ENCODE data around the gene FOXP4. TPM values are rescaled to one million over a fixed set of nuclear protein-coding genes. Genes with fewer than 3 reads are reported as not detected.

Gene FOXP4
- polyA plus RNA-seq, 1 of the 3 experiments (the other 2 are of a cell fraction), result 7.3 TPM

- H3K9me3 ChIP-seq, result no peaks in the 10 kb centered on the region
- no peak for DNase-seq
- no peaks in the 10 kb centered on the region for H3K36me3 ChIP-seq (replicated peaks in 1 of 2; ENCODE audit: control insufficient read depth in 1 of 2, insufficient read depth in 2 of 2, low read length in 1 of 2)
- H3K4me3 ChIP-seq (ENCODE audit: low read depth in 2 of 2, low read length in 1 of 2), result no peak overlapping the region
- H3K27me3 ChIP-seq (ENCODE audit: insufficient read depth), result no peaks in the 10 kb centered on the region
- ChIA-PET CTCF (interaction anchor here (0.6 to 4.2 kb wide), 6 partner anchors 10 to 552 kb away, joined by 3 to 25 read pairs (median 4); no protein-coding TSS in a partner anchor), POLR2A (no interaction called here)
- H3K27ac ChIP-seq (ENCODE audit: low read depth in 2 of 2, low read length in 1 of 2), result peak overlapping the region in 1 of 2 experiments; percentile 33; a peak in 2 of 4 replicates
- H4K20me1 ChIP-seq (ENCODE audit: insufficient read depth), result no peaks in the 10 kb centered on the region
- H2AFZ ChIP-seq (ENCODE audit: low read depth), result no peak overlapping the region
- peaks cover 26 to 49% of the 10 kb centered on the region in 2 experiments; a peak in 3 of 4 replicates for H3K4me1 ChIP-seq (ENCODE audit: control insufficient read depth in 1 of 2, insufficient read depth in 2 of 2, low read depth in 1 of 2, low read length in 1 of 2)
- peaks cover 14% of the 10 kb centered on the region; the same call in 1 of the 2 replicates for H3K79me2 ChIP-seq (ENCODE audit: insufficient read depth)
- H3K4me2 ChIP-seq, result peak overlapping the region; percentile 75; the same call in 1 of the 2 replicates
- WGBS (ENCODE audit: low lambda C conversion rate), result 56% methylated on average over 3 of the region's 3 CpGs
- H3K9me2 ChIP-seq, result no peaks in the 10 kb centered on the region
- TF ChIP-seq POLR2AphosphoS5 (IDR thresholded peaks at IDR 0.05; ENCODE audit: low read depth, low read length) (no peak), TEAD4 (IDR thresholded peaks at IDR 0.05; ENCODE audit: borderline replicate concordance, insufficient read depth) (no peak), FOXJ3 (CRISPR knock-in tag; IDR thresholded peaks at IDR 0.05) (no peak)
- H3K9ac ChIP-seq, result no peak overlapping the region
- H3F3A ChIP-seq (replicated peaks; ENCODE audit: insufficient read depth), result peaks cover 39% of the 10 kb centered on the region
These were observed 33.0 kb downstream of the FOXP4 start for GRCh38 chr6:41579088-41579610.

GRCh38 chr6:41580690-41581089 is 34.5 kb downstream of the FOXP4 start:
- Histone ChIP-seq H2AFZ (ENCODE audit: low read depth) (no peak overlapping the region), H3F3A (replicated peaks; ENCODE audit: insufficient read depth) (peaks cover 39% of the 10 kb centered on the region), H3K27ac (ENCODE audit: low read depth in 2 of 2, low read length in 1 of 2) (peak overlapping the region in 1 of 2 experiments; percentile 93; a peak in 3 of 4 replicates), H3K9ac (peak overlapping the region; percentile 46; the same call in 1 of the 2 replicates), H3K36me3 (replicated peaks in 1 of 2; ENCODE audit: control insufficient read depth in 1 of 2, insufficient read depth in 2 of 2, low read length in 1 of 2) (peaks cover 0 to 4% of the 10 kb centered on the region in 2 experiments), H3K27me3 (ENCODE audit: insufficient read depth) (no peaks in the 10 kb centered on the region), H4K20me1 (ENCODE audit: insufficient read depth) (no peaks in the 10 kb centered on the region), H3K4me3 (ENCODE audit: low read depth in 2 of 2, low read length in 1 of 2) (no peak overlapping the region), H3K9me2 (no peaks in the 10 kb centered on the region), H3K79me2 (ENCODE audit: insufficient read depth) (peaks cover 8% of the 10 kb centered on the region; the same call in 1 of the 2 replicates), H3K4me2 (peak overlapping the region; percentile 47), H3K4me1 (ENCODE audit: control insufficient read depth in 1 of 2, insufficient read depth in 2 of 2, low read depth in 1 of 2, low read length in 1 of 2) (peaks cover 27 to 49% of the 10 kb centered on the region in 2 experiments; a peak in 3 of 4 replicates), H3K9me3 (no peaks in the 10 kb centered on the region)
- WGBS (ENCODE audit: low lambda C conversion rate), result 81% methylated on average over 7 of the region's 7 CpGs
- CTCF ChIA-PET, result interaction anchor here (0.8 to 4.2 kb wide), 6 partner anchors 11 to 212 kb away, joined by 3 to 25 read pairs (median 5); no protein-coding TSS in a partner anchor
- no peak for DNase-seq
- POLR2A ChIA-PET, result no interaction called here
- TF ChIP-seq TCF12 (IDR thresholded peaks at IDR 0.05), result no peak
- TF ChIP-seq SIN3A (IDR thresholded peaks at IDR 0.05; ENCODE audit: borderline replicate concordance, low read depth, low read length), result no peak
- TF ChIP-seq IRF3 (IDR thresholded peaks at IDR 0.05; ENCODE audit: low read depth, low read length), result no peak
- TF ChIP-seq JUND (IDR thresholded peaks at IDR 0.05), result no peak
- no peak for TF ChIP-seq NFIC (IDR thresholded peaks at IDR 0.05; ENCODE audit: borderline replicate concordance)
- TF ChIP-seq RXRA (IDR thresholded peaks at IDR 0.05; ENCODE audit: borderline replicate concordance, low read depth), result no peak
- no peak for TF ChIP-seq GABPA (IDR thresholded peaks at IDR 0.05; ENCODE audit: low read depth)
- no peak for TF ChIP-seq ZBTB33 (IDR thresholded peaks at IDR 0.05; ENCODE audit: borderline replicate concordance, low read depth)
- no peak for TF ChIP-seq ELF1 (IDR thresholded peaks at IDR 0.05)
- TF ChIP-seq YY1 (IDR thresholded peaks at IDR 0.05; ENCODE audit: low read depth), result no peak
- TF ChIP-seq USF1 (IDR thresholded peaks at IDR 0.05; ENCODE audit: borderline replicate concordance, low read depth), result no peak
- TF ChIP-seq RAD21 (IDR thresholded peaks at IDR 0.05; ENCODE audit: low read length), result no peak
- no peak for TF ChIP-seq EP300 (IDR thresholded peaks at IDR 0.05; ENCODE audit: borderline replicate concordance in 1 of 2, low read depth in 1 of 2, low read length in 1 of 2)
- TF ChIP-seq NRF1 (IDR thresholded peaks at IDR 0.05; ENCODE audit: low read depth, low read length), result no peak
- TF ChIP-seq PBX3 (IDR thresholded peaks at IDR 0.05), result no peak
- TF ChIP-seq SMC3 (IDR thresholded peaks at IDR 0.05; ENCODE audit: low read depth, low read length), result no peak
- no peak for TF ChIP-seq REST (IDR thresholded peaks at IDR 0.05; ENCODE audit: low read depth, low read length)
